A673 (cell line): ENCODE results near the gene PLA2G4F.

Experiments
- CTCF ChIP-seq: fragments of 300-800, 200-600 bp; sonication (generic); conservative IDR thresholded peaks from 2 replicates; pipeline ENCODE4 v1.5.1; 2017; ENCODE audit warnings: low read depth, mild to moderate bottlenecking, antibody characterized with exemption, low read length, moderate library complexity, mixed read lengths
- EZH2 ChIP-seq: fragments of 200-600 bp; sonication (generic); IDR thresholded peaks from 2 replicates; pipeline ENCODE4 v1.6.1; 2017; ENCODE audit warnings: borderline replicate concordance, low read depth, mild to moderate bottlenecking, mixed read lengths, antibody characterized with exemption, low read length; ENCODE audit not compliant: poor library complexity, severe bottlenecking

DNA sequence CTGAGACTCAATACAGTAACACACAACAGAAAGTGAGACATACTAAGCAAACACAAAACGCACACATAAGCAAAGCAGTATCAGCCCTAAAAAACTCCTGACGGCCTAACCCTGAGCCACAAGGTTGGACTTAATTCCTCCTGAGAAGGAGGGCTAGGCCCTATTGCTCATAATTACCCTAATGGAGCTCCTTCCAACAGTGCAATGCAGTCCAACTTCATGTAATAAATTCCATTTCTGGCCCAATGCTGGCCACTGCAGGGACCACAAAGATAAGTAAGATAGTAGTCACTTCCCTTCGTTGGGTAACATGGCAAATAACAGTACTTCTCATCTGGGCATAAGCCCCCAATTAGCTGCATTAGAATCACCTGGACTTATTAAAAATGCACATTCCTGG lies 47.5 kb upstream of the PLA2G4F start:
- TF ChIP-seq CTCF (no peak), EZH2 (no peak)
